A549 (cell line): ENCODE measurements around the gene SORBS1. TPM values are rescaled to one million over a fixed set of nuclear protein-coding genes. Genes with fewer than 3 reads are reported as not detected.

Experiments
- ATAC-seq, 2 experiments: fragments of 200-7000 bp in 1 of 2; fragments of >200 bp in 1 of 2; cut with Nextera tagmentation in 1 of 2; cut with Tn5 transposase in 1 of 2; 3 replicates each; pipeline versions ENCODE4 v1.8.0 to v1.9.1; 2018 to 2020; ENCODE audit warnings: mild to moderate bottlenecking in 1 of 2, moderate library complexity in 1 of 2
- CTCF ChIA-PET: fragments of 300-600 bp; sonication (Branson Sonifier 250); formaldehyde crosslinking; extraction: SDS; loops from one replicate; lab custom pipeline; 2021; ENCODE audit warnings: antibody characterized with exemption, inconsistent platforms; lab: Yijun Ruan, JAX
- POLR2A ChIA-PET: fragments of 350-600 bp; formaldehyde crosslinking; extraction: SDS; loops from one replicate; lab custom pipeline; 2021; ENCODE audit warnings: antibody characterized with exemption, inconsistent platforms; lab: Yijun Ruan, JAX
- DNase-seq, 2 experiments: peaks; one replicate each; pipeline versions ENCODE4 v3.0.0 to v3.0.0-alpha.2; 2011 to 2016; ENCODE audit warnings: low read depth in 1 of 2, low spot score in 1 of 2
- FAIRE-seq: peaks from 2 replicates; lab custom pipeline; 2011; peaks lifted over from hg19 to GRCh38; lab: Jason Lieb, UNC
- H3K27ac ChIP-seq, 2 experiments: fragments of >200 bp; sonication (Bioruptor Twin); formaldehyde crosslinking; 3 replicates each; pipeline ENCODE4 v1.5.1; 2016 to 2017
- H3K4me1 ChIP-seq: fragments of >200 bp; sonication (Bioruptor Twin); formaldehyde crosslinking; 3 replicates; pipeline ENCODE4 v1.6.1; 2016
- H3K4me2 ChIP-seq: fragments of >200 bp; sonication (Bioruptor Twin); formaldehyde crosslinking; 3 replicates; pipeline ENCODE4 v1.6.1; 2016
- H3K4me3 ChIP-seq: fragments of >200 bp; sonication (Bioruptor Twin); formaldehyde crosslinking; 3 replicates; pipeline ENCODE4 v1.5.1; 2016
- H3K9me3 ChIP-seq: fragments of >200 bp; sonication (Bioruptor Twin); formaldehyde crosslinking; 3 replicates; pipeline ENCODE4 v1.6.1; 2016
- CHD2 ChIP-seq: fragments of 150-350 bp; IDR thresholded peaks from 2 replicates; pipeline ENCODE4 v1.6.1; 2014; ENCODE audit warnings: low read length; ENCODE audit not compliant: partially characterized antibody
- EHF ChIP-seq: fragments of 250-450 bp; sonication (Bioruptor Pico); IDR thresholded peaks from 2 replicates; pipeline ENCODE4 v1.5.0; 2020; ENCODE audit warnings: mild to moderate bottlenecking
- EP300 ChIP-seq, 2 experiments: fragments of >200 bp; sonication (Bioruptor Twin); formaldehyde crosslinking; IDR thresholded peaks; 2 replicates in 1 of 2; 3 replicates in 1 of 2; pipeline ENCODE4 v1.6.1; 2016 to 2017
- FOSB ChIP-seq: fragments of 250-450 bp; sonication (Bioruptor Pico); IDR thresholded peaks from 2 replicates; pipeline ENCODE4 v1.5.0; 2020; ENCODE audit warnings: mild to moderate bottlenecking, moderate library complexity
- FOSL2 ChIP-seq, 2 experiments: fragments of 450-650 bp in 1 of 2; fragments of >200 bp in 1 of 2; sonication (Bioruptor Twin) in 1 of 2; formaldehyde crosslinking; IDR thresholded peaks; 2 replicates each; pipeline versions ENCODE4 v1.5.0 to v1.6.1; 2016 to 2020; ENCODE audit warnings: mild to moderate bottlenecking in 1 of 2, moderate library complexity in 1 of 2
- HEYL ChIP-seq: fragments of 250-450 bp; sonication (Bioruptor Pico); IDR thresholded peaks from 2 replicates; pipeline ENCODE4 v1.8.0; 2021; ENCODE audit warnings: mild to moderate bottlenecking, moderate library complexity
- HOXA7 ChIP-seq: fragments of 250-450 bp; sonication (Bioruptor Pico); IDR thresholded peaks from 2 replicates; pipeline ENCODE4 v1.5.0; 2020; ENCODE audit warnings: mild to moderate bottlenecking, moderate library complexity
- HOXB5 ChIP-seq: fragments of 250-450 bp; sonication (Bioruptor Pico); IDR thresholded peaks from 2 replicates; pipeline ENCODE4 v1.5.0; 2020; ENCODE audit warnings: mild to moderate bottlenecking, moderate library complexity
- KDM1A ChIP-seq: fragments of 200-600 bp; sonication (generic); IDR thresholded peaks from 2 replicates; pipeline ENCODE4 v1.6.1; 2016; ENCODE audit warnings: low read depth, mild to moderate bottlenecking
- KDM5A ChIP-seq: fragments of 200-600 bp; sonication (generic); IDR thresholded peaks from 2 replicates; pipeline ENCODE4 v1.6.1; 2016; ENCODE audit warnings: antibody characterized with exemption, mild to moderate bottlenecking
- NFE2L2 ChIP-seq: fragments of 150-350 bp; conservative IDR thresholded peaks from 2 replicates; pipeline ENCODE4 v1.6.1; 2014; ENCODE audit warnings: low read length
- NPAS2 ChIP-seq: fragments of 250-450 bp; sonication (Bioruptor Pico); IDR thresholded peaks from 2 replicates; pipeline ENCODE4 v1.8.0; 2022; ENCODE audit warnings: mild to moderate bottlenecking, moderate library complexity, borderline replicate concordance
- NR3C1 ChIP-seq: fragments of >200 bp; sonication (Bioruptor Twin); formaldehyde crosslinking; IDR thresholded peaks from 3 replicates; pipeline ENCODE4 v1.6.1; 2017
- PHF8 ChIP-seq: fragments of 200-600 bp; sonication (generic); IDR thresholded peaks from 2 replicates; pipeline ENCODE4 v1.6.1; 2016; ENCODE audit warnings: low read depth, mild to moderate bottlenecking, antibody characterized with exemption, moderate library complexity, borderline replicate concordance
- RAD21 ChIP-seq, 2 experiments: fragments of >200 bp in 1 of 2; sonication (Bioruptor Twin) in 1 of 2; formaldehyde crosslinking in 1 of 2; IDR thresholded peaks in 1 of 2; conservative IDR thresholded peaks in 1 of 2; 2 replicates in 1 of 2; 3 replicates in 1 of 2; pipeline ENCODE4 v1.6.1; 2012 to 2018; ENCODE audit warnings: inconsistent platforms in 1 of 2
- RCOR1 ChIP-seq: fragments of 150-350 bp; IDR thresholded peaks from 2 replicates; pipeline ENCODE4 v1.6.1; 2014; ENCODE audit warnings: antibody characterized with exemption, low read length, low read depth
- RNF2 ChIP-seq: fragments of 200-600 bp; sonication (generic); IDR thresholded peaks from 2 replicates; pipeline ENCODE4 v1.6.1; 2016; ENCODE audit warnings: low read depth, mild to moderate bottlenecking, antibody characterized with exemption, moderate library complexity, borderline replicate concordance
- SMC3 ChIP-seq: fragments of >200 bp; sonication (Bioruptor Twin); formaldehyde crosslinking; IDR thresholded peaks from 3 replicates; pipeline ENCODE4 v1.6.1; 2018; ENCODE audit warnings: inconsistent platforms
- TFCP2L1 ChIP-seq: fragments of 250-450 bp; sonication (Bioruptor Pico); IDR thresholded peaks from 2 replicates; pipeline ENCODE4 v1.5.0; 2021; ENCODE audit warnings: mild to moderate bottlenecking
- ZC3H11A ChIP-seq: fragments of 450-650 bp; IDR thresholded peaks from 2 replicates; pipeline ENCODE4 v1.6.1; 2014; ENCODE audit warnings: antibody characterized with exemption, mild to moderate bottlenecking
- WGBS: methylation state at CpG from one replicate; pipeline ENCODE4 v1.1.6; 2017; ENCODE audit errors: missing lambda C conversion rate; 5-methylcytosine and 5-hydroxymethylcytosine counted together
- polyA plus RNA-seq, 4 experiments: library from polyadenylated mRNA; depleted of rRNA in 3 of 4; stranded (reverse); fragments of >200 nt; fragmentation: RNase III in 1 of 4; extraction: RNeasy Plus Mini Kit Qiagen cat#74134 plus additional on column Dnase treatment in 1 of 4; gene quantifications; 2 replicates in 3 of 4; 3 replicates in 1 of 4; pipeline ENCODE4 v1.2.3, GENCODE V29; 2011 to 2017
- TF ChIP-seq, protein P1 (sequence below): fragments of 250-450 bp; sonication (Bioruptor Pico); IDR thresholded peaks from 2 replicates; pipeline ENCODE4 v1.5.0; 2021; ENCODE audit warnings: mild to moderate bottlenecking, moderate library complexity, borderline replicate concordance
- TF ChIP-seq, protein P2 (sequence below): IDR thresholded peaks from 2 replicates; pipeline ENCODE4 v1.6.1; 2012; ENCODE audit warnings: low read depth, borderline replicate concordance
- TF ChIP-seq, protein P3 (sequence below): IDR thresholded peaks from 2 replicates; pipeline ENCODE4 v1.6.1; 2012
- TF ChIP-seq, protein P4 (sequence below): fragments of 200-600 bp; sonication (generic); IDR thresholded peaks from 2 replicates; pipeline ENCODE4 v1.6.1; 2016; ENCODE audit warnings: antibody characterized with exemption, mild to moderate bottlenecking, moderate library complexity
- TF ChIP-seq, protein P5 (sequence below): fragments of 150-350 bp; IDR thresholded peaks from 2 replicates; pipeline ENCODE4 v1.6.1; 2014; ENCODE audit warnings: low read depth, mild to moderate bottlenecking, low read length
- TF ChIP-seq, protein P6 (sequence below): fragments of 250-450 bp; sonication (Bioruptor Pico); IDR thresholded peaks from 2 replicates; pipeline ENCODE4 v1.5.0; 2020; ENCODE audit warnings: low read depth, mild to moderate bottlenecking, moderate library complexity
- TF ChIP-seq, protein P7 (sequence below): fragments of >200 bp; sonication (Bioruptor Twin); formaldehyde crosslinking; IDR thresholded peaks from 3 replicates; pipeline ENCODE4 v1.6.1; 2016

SORBS1 gene
- polyA plus RNA-seq, 2 of the 4 experiments (the other 2 are of a cell fraction) = 0.39 to 0.80 TPM

DNA sequence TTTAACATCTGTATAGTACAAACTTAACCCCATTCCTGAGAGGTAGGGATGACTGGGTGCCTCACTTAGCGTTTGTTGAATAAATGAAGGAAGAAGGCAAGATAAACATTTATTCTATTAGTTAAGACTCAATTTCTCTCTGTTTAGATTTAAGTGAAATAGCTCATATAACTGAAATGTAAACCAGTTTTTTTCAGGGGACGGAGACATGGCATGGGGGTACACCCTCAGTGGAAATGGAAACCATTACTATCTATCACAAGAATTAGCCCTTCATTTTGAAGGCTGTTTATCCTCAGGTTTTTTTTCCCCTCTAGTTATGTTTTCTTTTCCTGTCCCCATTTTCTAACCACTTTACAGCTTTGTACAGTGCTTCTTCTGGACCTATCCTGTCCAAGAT lies 234.8 kb downstream of the SORBS1 start:
- CTCF ChIA-PET = interaction anchor here (0.5 to 1.1 kb wide), 4 partner anchors 18 to 1771 kb away, joined by 3 to 4 read pairs (median 3); no protein-coding TSS in a partner anchor
- H3K27ac ChIP-seq = no peak overlapping the region
- WGBS = 79% methylated on average over 2 of the region's 2 CpGs

DNA sequence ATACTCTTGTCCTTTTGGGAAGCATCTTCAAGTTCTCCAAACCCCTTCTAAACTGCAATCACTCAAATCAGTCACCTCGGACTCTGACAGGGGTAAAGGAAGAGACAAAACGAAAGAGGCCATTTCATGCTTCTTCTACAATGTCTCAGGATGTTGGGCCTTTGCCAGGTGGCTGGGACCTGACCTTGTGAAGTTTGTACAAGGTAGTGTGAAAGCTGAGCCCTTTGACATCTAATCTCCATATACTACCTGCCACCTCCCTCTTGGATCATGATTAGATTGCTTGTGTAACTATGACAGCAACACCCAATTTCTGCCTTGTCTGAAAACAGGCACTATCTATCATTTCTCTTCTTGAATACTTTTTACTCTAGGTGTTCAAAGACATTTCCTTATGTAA lies 235.3 kb downstream of the SORBS1 start:
- Histone ChIP-seq H3K27ac (no peak overlapping the region), H3K4me1 (peaks cover 16% of the 10 kb centered on the region), H3K9me3 (no peaks in the 10 kb centered on the region), H3K4me3 (no peak overlapping the region), H3K4me2 (no peak overlapping the region)
- TF ChIP-seq, protein P1, sequence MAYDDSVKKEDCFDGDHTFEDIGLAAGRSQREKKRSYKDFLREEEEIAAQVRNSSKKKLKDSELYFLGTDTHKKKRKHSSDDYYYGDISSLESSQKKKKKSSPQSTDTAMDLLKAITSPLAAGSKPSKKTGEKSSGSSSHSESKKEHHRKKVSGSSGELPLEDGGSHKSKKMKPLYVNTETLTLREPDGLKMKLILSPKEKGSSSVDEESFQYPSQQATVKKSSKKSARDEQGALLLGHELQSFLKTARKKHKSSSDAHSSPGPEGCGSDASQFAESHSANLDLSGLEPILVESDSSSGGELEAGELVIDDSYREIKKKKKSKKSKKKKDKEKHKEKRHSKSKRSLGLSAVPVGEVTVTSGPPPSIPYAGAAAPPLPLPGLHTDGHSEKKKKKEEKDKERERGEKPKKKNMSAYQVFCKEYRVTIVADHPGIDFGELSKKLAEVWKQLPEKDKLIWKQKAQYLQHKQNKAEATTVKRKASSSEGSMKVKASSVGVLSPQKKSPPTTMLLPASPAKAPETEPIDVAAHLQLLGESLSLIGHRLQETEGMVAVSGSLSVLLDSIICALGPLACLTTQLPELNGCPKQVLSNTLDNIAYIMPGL (CRISPR knock-in tag) = no peak
- TF ChIP-seq, protein P2, sequence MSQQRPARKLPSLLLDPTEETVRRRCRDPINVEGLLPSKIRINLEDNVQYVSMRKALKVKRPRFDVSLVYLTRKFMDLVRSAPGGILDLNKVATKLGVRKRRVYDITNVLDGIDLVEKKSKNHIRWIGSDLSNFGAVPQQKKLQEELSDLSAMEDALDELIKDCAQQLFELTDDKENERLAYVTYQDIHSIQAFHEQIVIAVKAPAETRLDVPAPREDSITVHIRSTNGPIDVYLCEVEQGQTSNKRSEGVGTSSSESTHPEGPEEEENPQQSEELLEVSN = no peak
- TF ChIP-seq, protein P3, sequence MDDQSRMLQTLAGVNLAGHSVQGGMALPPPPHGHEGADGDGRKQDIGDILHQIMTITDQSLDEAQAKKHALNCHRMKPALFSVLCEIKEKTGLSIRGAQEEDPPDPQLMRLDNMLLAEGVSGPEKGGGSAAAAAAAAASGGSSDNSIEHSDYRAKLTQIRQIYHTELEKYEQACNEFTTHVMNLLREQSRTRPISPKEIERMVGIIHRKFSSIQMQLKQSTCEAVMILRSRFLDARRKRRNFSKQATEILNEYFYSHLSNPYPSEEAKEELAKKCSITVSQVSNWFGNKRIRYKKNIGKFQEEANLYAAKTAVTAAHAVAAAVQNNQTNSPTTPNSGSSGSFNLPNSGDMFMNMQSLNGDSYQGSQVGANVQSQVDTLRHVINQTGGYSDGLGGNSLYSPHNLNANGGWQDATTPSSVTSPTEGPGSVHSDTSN = no peak
- TF ChIP-seq HOXB5 (no peak), ZC3H11A (no peak), KDM5A (no peak), NFE2L2 (no peak), KDM1A (no peak), HEYL (CRISPR knock-in tag) (no peak), FOSB (CRISPR knock-in tag) (no peak), TFCP2L1 (CRISPR knock-in tag) (no peak), NPAS2 (CRISPR knock-in tag) (no peak)
- TF ChIP-seq, protein P4, sequence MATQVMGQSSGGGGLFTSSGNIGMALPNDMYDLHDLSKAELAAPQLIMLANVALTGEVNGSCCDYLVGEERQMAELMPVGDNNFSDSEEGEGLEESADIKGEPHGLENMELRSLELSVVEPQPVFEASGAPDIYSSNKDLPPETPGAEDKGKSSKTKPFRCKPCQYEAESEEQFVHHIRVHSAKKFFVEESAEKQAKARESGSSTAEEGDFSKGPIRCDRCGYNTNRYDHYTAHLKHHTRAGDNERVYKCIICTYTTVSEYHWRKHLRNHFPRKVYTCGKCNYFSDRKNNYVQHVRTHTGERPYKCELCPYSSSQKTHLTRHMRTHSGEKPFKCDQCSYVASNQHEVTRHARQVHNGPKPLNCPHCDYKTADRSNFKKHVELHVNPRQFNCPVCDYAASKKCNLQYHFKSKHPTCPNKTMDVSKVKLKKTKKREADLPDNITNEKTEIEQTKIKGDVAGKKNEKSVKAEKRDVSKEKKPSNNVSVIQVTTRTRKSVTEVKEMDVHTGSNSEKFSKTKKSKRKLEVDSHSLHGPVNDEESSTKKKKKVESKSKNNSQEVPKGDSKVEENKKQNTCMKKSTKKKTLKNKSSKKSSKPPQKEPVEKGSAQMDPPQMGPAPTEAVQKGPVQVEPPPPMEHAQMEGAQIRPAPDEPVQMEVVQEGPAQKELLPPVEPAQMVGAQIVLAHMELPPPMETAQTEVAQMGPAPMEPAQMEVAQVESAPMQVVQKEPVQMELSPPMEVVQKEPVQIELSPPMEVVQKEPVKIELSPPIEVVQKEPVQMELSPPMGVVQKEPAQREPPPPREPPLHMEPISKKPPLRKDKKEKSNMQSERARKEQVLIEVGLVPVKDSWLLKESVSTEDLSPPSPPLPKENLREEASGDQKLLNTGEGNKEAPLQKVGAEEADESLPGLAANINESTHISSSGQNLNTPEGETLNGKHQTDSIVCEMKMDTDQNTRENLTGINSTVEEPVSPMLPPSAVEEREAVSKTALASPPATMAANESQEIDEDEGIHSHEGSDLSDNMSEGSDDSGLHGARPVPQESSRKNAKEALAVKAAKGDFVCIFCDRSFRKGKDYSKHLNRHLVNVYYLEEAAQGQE = no peak
- POLR2A ChIA-PET = no interaction called here
- CTCF ChIA-PET = interaction anchor here (0.5 to 1.1 kb wide), 5 partner anchors 19 to 1770 kb away, joined by 3 to 8 read pairs (median 3); no protein-coding TSS in a partner anchor
- 68% methylated on average over 2 of the region's 2 CpGs for WGBS
- FAIRE-seq (no peak), ATAC-seq (no peak), DNase-seq (no peak)

More for the DNA sequence above, 234.8 kb downstream of the SORBS1 start:
- POLR2A ChIA-PET = no interaction called here
- Histone ChIP-seq H3K4me1 (peaks cover 21% of the 10 kb centered on the region), H3K9me3 (no peaks in the 10 kb centered on the region), H3K4me2 (no peak overlapping the region), H3K4me3 (no peak overlapping the region)
- no peak for FAIRE-seq
- TF ChIP-seq NFE2L2 (no peak), KDM1A (no peak), FOSL2 (IDR thresholded peaks at IDR 0.05) (no peak), FOSL2 (CRISPR knock-in tag; IDR thresholded peaks at IDR 0.05) (no peak), RCOR1 (no peak), RNF2 (no peak), EHF (CRISPR knock-in tag) (no peak), EP300 (IDR thresholded peaks at IDR 0.05) (no peak), PHF8 (no peak), SMC3 (no peak), NR3C1 (no peak), CHD2 (no peak), HOXA7 (CRISPR knock-in tag) (no peak), RAD21 (conservative IDR thresholded peaks at IDR 0.05 in 1 of 2, IDR thresholded peaks at IDR 0.05 in 1 of 2) (no peak)
- TF ChIP-seq, protein P5, sequence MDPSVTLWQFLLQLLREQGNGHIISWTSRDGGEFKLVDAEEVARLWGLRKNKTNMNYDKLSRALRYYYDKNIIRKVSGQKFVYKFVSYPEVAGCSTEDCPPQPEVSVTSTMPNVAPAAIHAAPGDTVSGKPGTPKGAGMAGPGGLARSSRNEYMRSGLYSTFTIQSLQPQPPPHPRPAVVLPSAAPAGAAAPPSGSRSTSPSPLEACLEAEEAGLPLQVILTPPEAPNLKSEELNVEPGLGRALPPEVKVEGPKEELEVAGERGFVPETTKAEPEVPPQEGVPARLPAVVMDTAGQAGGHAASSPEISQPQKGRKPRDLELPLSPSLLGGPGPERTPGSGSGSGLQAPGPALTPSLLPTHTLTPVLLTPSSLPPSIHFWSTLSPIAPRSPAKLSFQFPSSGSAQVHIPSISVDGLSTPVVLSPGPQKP = no peak
- TF ChIP-seq, protein P6, sequence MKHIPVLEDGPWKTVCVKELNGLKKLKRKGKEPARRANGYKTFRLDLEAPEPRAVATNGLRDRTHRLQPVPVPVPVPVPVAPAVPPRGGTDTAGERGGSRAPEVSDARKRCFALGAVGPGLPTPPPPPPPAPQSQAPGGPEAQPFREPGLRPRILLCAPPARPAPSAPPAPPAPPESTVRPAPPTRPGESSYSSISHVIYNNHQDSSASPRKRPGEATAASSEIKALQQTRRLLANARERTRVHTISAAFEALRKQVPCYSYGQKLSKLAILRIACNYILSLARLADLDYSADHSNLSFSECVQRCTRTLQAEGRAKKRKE = no peak
- TF ChIP-seq, protein P7, sequence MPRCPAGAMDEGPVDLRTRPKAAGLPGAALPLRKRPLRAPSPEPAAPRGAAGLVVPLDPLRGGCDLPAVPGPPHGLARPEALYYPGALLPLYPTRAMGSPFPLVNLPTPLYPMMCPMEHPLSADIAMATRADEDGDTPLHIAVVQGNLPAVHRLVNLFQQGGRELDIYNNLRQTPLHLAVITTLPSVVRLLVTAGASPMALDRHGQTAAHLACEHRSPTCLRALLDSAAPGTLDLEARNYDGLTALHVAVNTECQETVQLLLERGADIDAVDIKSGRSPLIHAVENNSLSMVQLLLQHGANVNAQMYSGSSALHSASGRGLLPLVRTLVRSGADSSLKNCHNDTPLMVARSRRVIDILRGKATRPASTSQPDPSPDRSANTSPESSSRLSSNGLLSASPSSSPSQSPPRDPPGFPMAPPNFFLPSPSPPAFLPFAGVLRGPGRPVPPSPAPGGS = no peak
- no peak for DNase-seq
- no peak for ATAC-seq
